Measurements from ENCODE around the gene ATP5PO.

ATP5PO gene

DNA sequence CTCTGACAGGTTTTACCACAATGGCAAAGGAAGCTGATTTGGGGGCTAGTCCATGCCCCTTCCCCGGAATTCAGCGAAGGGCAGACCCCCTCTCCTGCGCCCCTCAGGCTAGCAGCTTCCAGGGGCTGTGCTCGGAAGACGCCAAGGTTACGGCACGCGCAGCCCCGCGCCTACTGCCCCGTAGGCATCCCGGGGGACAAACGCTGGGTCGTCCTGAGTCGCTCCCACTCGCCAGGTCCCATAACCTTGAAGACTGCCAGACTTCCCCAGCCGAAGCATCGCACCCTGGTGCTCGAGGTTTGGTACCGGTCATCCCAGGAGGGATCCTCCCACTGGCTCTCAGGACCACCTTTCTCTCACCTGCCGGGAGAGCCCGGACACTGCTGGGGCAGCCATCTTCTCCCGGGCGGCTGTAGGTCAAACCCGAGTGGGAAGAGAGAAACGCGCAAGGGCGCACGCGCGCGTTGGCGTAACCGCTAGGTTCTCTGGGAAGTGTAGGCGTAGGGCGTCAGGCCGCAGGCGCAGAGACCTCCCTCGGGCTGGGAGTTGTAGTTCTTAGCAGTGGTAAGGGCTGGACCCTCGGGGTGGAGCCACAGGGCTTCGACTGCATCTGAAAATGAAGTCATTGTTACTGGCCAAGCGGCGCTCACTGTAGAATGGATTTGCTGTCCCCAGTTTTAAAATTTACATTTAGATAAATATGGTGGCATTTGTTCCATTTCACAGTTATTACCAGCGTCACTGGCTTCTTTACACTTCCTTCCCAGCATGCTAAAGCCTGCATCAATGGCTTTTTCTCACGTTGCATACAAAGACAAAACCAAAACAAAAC is at the start of gene ATP5PO:
Gene ATP5PO (minus strand): TSS at position 437 of the 832 bp plus-strand sequence. CDS start 41 bp downstream, at position 396.
- Mint-ChIP-seq H3K4me1 (peaks cover 37% of the 10 kb centered on the region), H3K27me3 (no peaks in the 10 kb centered on the region), H3K36me3 (peaks cover 22% of the 10 kb centered on the region), H3K9me3 (no peaks in the 10 kb centered on the region), H3K27ac (peak within 1 kb of the TSS; percentile 96), H3K4me3 (peak within 1 kb of the TSS; percentile 100)
- peak; percentile 100 for ATAC-seq

GRCh38 chr21:33964706-33965325 is 49.2 kb upstream of the ATP5PO start:
- Mint-ChIP-seq H3K36me3 (no peaks in the 10 kb centered on the region), H3K27me3 (no peaks in the 10 kb centered on the region), H3K9me3 (peaks cover 3% of the 10 kb centered on the region), H3K4me3 (no peak overlapping the region), H3K4me1 (no peaks in the 10 kb centered on the region), H3K27ac (no peak overlapping the region)
- no peak for ATAC-seq

DNA sequence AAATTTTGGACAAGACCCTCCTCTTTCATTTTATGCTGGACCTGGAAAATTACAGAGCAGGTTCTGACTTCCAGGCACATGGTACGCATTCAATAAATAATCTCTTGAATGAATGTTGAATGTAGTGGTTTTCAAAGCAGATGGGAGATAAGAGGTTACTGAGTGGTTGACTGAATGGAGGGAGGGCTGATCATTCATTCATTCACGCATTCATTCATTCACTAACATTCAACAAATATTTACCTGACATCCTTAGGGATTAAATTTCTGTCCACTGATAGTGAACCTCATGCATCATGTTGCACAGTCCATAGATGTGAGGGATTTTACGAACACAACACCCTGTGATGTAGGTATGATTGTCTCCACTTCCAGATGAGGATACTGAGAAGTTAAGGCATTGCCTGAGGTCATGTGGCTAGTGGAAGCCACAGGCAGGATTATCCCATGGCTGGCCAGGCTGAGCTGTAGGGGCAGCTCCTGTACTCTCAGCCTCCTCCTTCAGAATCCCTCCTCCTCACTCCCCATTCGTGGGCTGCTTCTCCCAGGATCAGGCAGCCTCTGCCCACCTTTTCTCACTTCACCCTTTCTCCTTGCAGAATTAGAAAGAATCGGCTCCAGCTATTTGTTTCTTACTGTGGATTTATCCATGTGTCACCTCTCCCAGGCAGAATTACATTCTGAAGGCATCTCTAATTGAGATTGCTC is 48.4 kb upstream of the ATP5PO start:
- no peak for ATAC-seq
- Mint-ChIP-seq H3K9me3 (peaks cover 8% of the 10 kb centered on the region), H3K27me3 (no peaks in the 10 kb centered on the region), H3K4me3 (no peak overlapping the region), H3K27ac (no peak overlapping the region), H3K36me3 (peaks cover 6% of the 10 kb centered on the region), H3K4me1 (no peaks in the 10 kb centered on the region)

DNA sequence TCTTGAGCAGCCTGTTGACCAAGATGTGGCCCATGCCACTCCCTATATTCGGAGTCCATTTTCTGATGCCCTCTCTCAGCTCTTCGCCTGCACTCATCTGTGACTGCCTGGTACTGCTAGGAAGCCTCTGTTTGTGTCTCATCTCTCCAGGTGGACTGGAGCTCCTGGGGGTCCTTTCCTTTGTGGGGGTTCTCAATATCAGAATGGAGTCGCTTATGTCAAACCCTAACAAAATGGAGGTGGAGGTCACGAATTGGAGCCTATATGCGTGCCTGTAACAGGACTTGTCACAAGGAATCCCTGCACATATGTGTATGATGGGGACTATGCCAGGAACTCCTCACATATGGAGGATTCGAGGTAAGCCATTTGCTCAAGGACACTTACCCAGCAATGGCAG is 46.7 kb upstream of the ATP5PO start:
- H3K9me3 Mint-ChIP-seq = peaks cover 8% of the 10 kb centered on the region
- H3K27me3 Mint-ChIP-seq = no peaks in the 10 kb centered on the region
- no peak overlapping the region for H3K4me3 Mint-ChIP-seq
- no peak overlapping the region for H3K27ac Mint-ChIP-seq
- no peaks in the 10 kb centered on the region for H3K4me1 Mint-ChIP-seq
- no peak for ATAC-seq
- peaks cover 6% of the 10 kb centered on the region for H3K36me3 Mint-ChIP-seq

DNA sequence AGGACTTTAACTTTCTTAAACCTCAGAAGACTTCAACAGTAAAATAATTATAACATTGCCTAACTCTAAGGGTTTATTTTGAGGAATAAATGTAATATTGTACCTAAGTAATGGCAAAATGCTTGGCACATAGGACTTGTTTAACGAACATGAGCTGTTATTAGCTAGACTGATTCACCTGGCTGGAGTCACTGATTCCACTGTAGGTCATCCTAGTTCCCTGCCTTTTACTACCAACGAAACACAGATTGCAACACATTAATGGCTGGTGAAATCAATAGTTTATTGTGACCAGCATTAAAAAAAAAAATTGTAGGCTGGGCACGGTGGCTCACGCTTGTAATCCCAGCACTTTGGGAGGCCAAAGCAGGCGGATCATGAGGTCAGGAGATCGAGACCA is 45.5 kb upstream of the ATP5PO start:
- Mint-ChIP-seq H3K27me3 (no peaks in the 10 kb centered on the region), H3K36me3 (peaks cover 6% of the 10 kb centered on the region), H3K27ac (no peak overlapping the region), H3K4me3 (no peak overlapping the region), H3K9me3 (peaks cover 8% of the 10 kb centered on the region), H3K4me1 (peaks cover 3% of the 10 kb centered on the region)
- ATAC-seq = no peak

GRCh38 chr21:33959680-33960079 is 44.1 kb upstream of the ATP5PO start:
- H3K36me3 Mint-ChIP-seq = peaks cover 6% of the 10 kb centered on the region

GRCh38 chr21:33954395-33954794 is 38.8 kb upstream of the ATP5PO start:
- peaks cover under 1% of the 10 kb centered on the region for H3K9me3 Mint-ChIP-seq
- no peak overlapping the region for H3K27ac Mint-ChIP-seq
- no peak for ATAC-seq
- no peaks in the 10 kb centered on the region for H3K27me3 Mint-ChIP-seq
- no peak overlapping the region for H3K4me3 Mint-ChIP-seq
- H3K36me3 Mint-ChIP-seq = peaks cover 8% of the 10 kb centered on the region
- peaks cover 41% of the 10 kb centered on the region for H3K4me1 Mint-ChIP-seq

More at GRCh38 chr21:33959680-33960079, 44.1 kb upstream of the ATP5PO start:
- peaks cover 8% of the 10 kb centered on the region for H3K9me3 Mint-ChIP-seq
- no peak overlapping the region for H3K27ac Mint-ChIP-seq
- H3K4me1 Mint-ChIP-seq = peaks cover 15% of the 10 kb centered on the region
- H3K27me3 Mint-ChIP-seq = no peaks in the 10 kb centered on the region
- no peak overlapping the region for H3K4me3 Mint-ChIP-seq
- ATAC-seq = no peak

- Mint-ChIP-seq H3K36me3 (peaks cover 6% of the 10 kb centered on the region), H3K27me3 (no peaks in the 10 kb centered on the region), H3K4me1 (peaks cover 70% of the 10 kb centered on the region), H3K27ac (peak overlapping the region; percentile 90), H3K4me3 (peak overlapping the region; percentile 41), H3K9me3 (no peaks in the 10 kb centered on the region)
- peak; percentile 32 for ATAC-seq
Measured at GRCh38 chr21:33951276-33952178, 35.9 kb upstream of the ATP5PO start.

- H3K4me1 Mint-ChIP-seq = peaks cover 66% of the 10 kb centered on the region
- peak overlapping the region; percentile 16 for H3K4me3 Mint-ChIP-seq
- H3K27ac Mint-ChIP-seq = peak overlapping the region; percentile 96
- peaks cover 6% of the 10 kb centered on the region for H3K36me3 Mint-ChIP-seq
- H3K27me3 Mint-ChIP-seq = no peaks in the 10 kb centered on the region
- H3K9me3 Mint-ChIP-seq = no peaks in the 10 kb centered on the region
- no peak for ATAC-seq
Measured at GRCh38 chr21:33950431-33951079, 35.0 kb upstream of the ATP5PO start.

DNA sequence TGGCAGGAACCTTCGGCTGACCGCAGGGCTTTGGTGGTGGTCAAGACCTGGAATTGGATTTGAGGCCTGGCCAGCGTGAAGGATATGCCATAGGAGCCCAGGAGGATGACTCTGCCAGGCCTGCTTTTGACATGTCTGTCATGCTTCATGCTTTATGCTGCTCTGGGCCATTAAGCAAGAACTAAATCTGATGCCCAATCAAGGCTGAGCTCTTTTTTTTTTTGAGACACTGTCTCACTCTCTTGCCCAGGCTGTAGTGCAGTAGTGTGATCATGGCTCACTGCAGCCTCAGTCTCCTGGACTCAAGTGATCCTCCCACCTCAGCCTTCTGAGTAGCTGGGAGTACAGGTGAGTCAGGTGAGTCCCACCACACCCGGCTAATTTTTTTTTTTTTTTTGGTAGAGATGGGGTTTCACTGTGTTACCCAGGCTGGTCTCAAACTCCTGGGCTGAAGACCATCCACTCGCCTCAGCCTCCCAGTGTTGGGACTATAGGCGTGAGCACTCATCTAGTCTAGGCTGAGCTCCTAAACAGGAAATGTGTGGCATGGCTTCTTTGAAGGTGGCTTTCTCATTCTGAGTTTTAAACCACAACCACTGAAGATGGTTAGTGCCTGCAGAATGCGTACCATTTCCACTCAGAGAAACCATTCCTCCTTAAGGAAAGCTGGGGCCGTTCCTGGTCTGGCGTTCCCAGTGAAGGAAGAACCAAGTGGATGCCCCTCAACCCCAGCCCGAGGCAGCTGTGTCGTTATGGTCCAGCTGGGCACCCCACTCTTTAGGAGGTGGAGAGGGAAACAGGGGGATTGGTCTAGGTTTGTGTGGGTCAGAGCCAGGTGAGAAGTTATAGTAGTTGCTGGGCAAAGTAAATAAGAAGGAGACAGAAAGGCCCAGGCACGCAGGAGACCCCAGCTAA is 34.2 kb upstream of the ATP5PO start:
- Mint-ChIP-seq H3K4me1 (peaks cover 59% of the 10 kb centered on the region), H3K9me3 (peaks cover 3% of the 10 kb centered on the region), H3K4me3 (peak overlapping the region; percentile 44), H3K27me3 (no peaks in the 10 kb centered on the region), H3K36me3 (peaks cover 8% of the 10 kb centered on the region), H3K27ac (peak overlapping the region; percentile 96)
- peak; percentile 58 for ATAC-seq

DNA sequence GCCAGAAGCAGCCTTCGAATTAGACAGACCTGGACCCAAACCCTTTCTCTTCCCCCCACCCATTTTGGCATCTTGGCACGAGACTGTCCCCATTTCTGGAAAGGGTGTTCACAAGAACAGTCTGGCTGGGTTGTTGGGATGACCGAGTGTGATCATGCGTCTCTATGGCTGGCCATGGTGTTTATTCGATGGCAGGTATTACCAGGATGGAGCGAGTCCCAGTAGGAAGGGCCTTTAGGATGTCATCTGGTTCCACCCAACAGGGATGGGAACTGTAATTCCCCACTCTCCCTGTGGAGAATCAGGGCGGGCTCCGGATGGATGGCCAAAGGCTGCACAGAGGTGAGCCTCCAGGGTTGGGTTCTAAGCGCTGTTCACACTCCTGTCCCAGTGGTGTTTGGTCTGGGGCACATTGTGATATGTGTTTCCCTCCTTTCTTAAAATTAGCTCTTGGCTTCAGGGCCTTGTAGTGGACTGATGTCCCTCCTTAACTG is 33.4 kb upstream of the ATP5PO start:
- H3K4me3 Mint-ChIP-seq = peak overlapping the region; percentile 65
- peaks cover 7% of the 10 kb centered on the region for H3K9me3 Mint-ChIP-seq
- peak overlapping the region; percentile 96 for H3K27ac Mint-ChIP-seq
- H3K27me3 Mint-ChIP-seq = no peaks in the 10 kb centered on the region
- peaks cover 9% of the 10 kb centered on the region for H3K36me3 Mint-ChIP-seq
- ATAC-seq = no peak
- peaks cover 59% of the 10 kb centered on the region for H3K4me1 Mint-ChIP-seq

- Mint-ChIP-seq H3K36me3 (peaks cover 9% of the 10 kb centered on the region), H3K4me3 (peak overlapping the region; percentile 65), H3K27ac (peak overlapping the region; percentile 96), H3K4me1 (peaks cover 59% of the 10 kb centered on the region), H3K27me3 (no peaks in the 10 kb centered on the region), H3K9me3 (peaks cover 7% of the 10 kb centered on the region)
- ATAC-seq = peak; percentile 81
Measured at GRCh38 chr21:33948096-33948950, 32.7 kb upstream of the ATP5PO start.
